SH-SY5Y (cell line): ENCODE data around the gene PTCH2.

Experiments
- GATA2 ChIP-seq: IDR thresholded peaks from 2 replicates; pipeline ENCODE4 v1.6.1; 2011; ENCODE audit warnings: mild to moderate bottlenecking, low read depth, low read length
- GATA3 ChIP-seq: IDR thresholded peaks from 2 replicates; pipeline ENCODE4 v1.6.1; 2011; ENCODE audit warnings: low read depth, mild to moderate bottlenecking, low read length, moderate library complexity

DNA sequence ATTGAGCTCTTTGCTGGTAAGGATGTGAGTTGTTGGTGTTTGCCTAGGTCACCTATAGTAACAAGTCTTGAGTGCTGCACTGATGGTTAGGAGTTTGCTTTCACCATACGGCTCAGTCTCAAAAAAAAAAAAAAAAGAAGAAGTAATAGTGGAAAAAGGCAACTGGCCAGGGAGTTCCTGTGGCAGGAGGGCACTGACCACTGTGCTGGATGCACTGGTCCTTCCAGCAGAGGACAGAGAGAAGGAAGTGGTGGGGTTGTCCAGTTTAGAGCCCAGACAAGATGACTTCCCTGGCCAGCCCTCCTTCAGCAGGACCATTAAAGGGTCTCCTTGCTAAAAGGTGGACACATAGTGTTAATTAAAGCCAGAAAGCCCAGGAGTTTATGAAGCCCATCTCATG is 11.9 kb upstream of the PTCH2 start:
- no peak for TF ChIP-seq GATA2
- no peak for TF ChIP-seq GATA3
